Measurements from ENCODE around the gene RNF41.

The RNF41 gene

DNA sequence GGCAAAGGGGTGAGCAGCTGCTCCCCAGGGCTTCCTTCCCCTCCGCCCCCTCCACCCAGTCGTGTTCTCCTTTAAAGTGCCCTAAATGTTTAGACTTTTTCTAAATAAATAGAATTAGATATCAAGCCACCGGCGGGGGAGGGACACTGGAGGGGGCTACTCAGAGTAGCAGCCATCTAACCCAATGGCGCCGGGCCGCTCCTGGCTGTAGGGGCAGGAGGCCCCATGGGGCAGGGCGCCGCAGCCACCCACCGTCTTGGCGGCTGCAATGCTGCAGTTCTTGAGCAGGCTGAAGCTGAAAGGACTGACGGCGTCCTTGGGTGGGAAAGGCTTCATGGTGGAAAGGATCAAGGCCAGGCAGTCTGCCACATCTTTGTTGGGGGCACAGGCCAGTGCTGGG, 21.3 kb upstream of the RNF41 start:
- no peak for DNase-seq

DNA sequence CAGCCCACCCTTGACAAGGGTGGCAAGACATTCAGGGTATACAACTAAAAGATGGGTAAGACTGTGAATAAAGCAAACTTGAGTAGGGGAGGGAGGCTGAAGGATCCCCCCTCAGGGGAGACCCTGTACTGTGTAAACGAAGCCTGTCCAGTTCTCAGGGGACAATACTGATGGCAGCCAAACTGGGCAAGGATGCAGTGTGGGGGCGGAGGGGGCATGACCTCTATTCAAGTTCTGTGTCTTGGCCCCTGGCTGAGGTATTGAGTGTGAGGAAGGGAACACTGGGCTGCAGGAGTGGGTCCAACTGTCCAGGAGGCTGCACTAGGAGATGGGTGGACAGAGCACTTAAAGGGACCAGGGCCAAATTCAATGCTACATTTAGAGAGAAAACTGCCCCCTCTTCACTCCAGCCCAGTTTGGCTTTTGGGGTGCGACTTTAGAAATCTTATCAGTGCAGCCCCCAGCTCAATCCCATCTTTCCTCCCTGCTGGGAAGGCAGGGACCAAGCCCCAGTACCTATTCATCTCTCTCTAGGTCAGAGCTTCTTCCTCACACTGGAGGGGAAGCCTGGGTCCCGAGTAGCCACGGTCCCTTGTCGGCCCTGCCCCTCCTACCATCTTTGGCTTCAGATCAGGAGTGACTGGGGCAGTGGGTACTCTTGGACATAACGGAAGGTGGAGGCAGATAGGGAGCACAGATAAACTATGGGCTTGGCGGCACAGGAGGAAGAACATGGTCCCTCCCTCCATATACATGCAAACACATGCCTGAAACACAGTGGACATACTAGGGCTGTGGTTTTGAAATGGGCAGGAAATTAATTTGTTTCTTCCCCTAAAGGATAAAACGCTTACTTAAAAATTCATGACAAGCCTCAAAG, 19.9 kb upstream of the RNF41 start:
- DNase-seq, result no peak

- DNase-seq, result no peak
Measured at GRCh38 chr12:56237552-56237951, 15.8 kb upstream of the RNF41 start.

GRCh38 chr12:56236985-56237384, 15.3 kb upstream of the RNF41 start:
- no peak for DNase-seq

DNA sequence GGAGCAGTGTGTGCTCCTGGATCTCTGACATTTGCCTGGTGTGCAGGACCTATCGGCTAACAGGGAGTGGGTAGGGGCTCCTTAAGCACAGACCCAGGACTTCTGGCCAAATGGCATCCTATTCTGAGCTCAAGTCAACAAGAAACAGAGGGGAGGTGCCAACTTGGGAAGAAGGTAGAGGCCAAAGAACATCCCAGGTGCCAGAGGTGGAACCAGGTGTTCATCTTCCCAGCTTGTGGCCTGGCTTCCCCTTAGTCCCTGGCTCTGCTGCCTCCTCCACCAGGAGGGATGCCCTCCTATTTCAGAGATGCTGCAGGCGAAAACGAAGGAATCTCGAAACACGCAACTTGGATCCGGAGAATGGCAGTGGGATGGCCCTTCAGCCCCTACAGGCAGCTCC, 14.4 kb upstream of the RNF41 start:
- DNase-seq, result no peak

GRCh38 chr12:56234746-56235436, 13.2 kb upstream of the RNF41 start:
- no peak for DNase-seq

- no peak for DNase-seq
Measured at GRCh38 chr12:56231184-56231582, 9.5 kb upstream of the RNF41 start.

DNA sequence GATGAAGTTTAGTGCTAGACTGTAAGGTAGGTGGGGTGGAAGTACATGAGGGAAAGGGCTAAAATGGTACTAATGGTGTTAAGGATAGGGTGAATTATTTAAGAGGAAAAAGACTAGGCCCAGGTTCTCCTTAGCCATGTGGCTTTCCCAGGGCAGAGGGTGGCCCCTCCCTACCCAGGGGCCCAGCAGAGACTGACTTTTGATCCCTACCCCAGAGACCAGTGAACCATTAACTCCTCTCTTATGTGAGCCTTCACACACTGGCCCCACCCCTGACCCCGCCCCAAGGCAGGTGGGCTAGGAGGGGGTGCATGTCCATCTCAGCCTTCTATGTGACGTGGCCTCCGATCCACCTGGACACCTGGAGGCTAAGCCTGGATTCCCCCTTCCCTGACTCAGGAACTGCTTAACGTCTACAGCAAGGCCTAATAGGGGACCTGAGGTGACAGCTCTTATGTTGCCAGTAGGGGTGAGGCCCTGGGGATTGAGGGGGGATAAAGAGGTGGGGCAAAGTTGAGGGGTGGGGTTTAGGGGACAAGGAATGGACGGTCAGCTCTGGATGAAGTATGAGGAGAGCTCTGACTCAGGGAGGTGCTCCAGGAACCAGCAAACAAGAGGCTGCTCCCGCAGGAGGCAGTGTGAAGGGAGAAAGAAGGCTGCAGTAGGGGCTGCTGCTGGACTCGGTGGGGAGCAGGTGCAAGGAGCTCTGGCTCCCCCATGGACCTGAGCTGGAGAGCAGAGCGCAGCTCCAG, 8.9 kb upstream of the RNF41 start:
- DNase-seq, result no peak

GRCh38 chr12:56229916-56230431, 8.3 kb upstream of the RNF41 start, which contains the start of gene SLC39A5:
TSS of gene SLC39A5 (plus strand) at chr12:56230051. CDS start at chr12:56231275, 1,224 bp downstream.
- DNase-seq, result no peak

DNA sequence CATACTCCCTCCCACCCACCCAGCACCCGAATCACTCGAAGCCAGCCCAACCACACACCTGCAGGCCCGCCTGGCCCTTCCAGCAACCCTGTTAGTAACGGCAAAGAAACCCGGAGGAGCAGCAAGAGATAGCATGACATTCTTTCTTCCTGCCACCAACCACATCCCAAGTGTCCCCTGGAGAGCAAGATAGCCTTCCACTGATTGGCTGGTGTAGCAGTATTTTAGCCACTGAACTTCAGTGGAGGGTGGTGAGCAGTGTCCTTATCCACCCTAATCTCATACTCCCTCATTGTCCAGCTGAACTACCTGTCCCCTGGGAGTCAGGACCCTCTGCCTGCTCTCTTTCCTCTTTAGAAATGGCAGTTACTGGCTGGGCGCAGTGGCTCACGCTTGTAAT, 7.4 kb upstream of the RNF41 start:
- no peak for DNase-seq

DNA sequence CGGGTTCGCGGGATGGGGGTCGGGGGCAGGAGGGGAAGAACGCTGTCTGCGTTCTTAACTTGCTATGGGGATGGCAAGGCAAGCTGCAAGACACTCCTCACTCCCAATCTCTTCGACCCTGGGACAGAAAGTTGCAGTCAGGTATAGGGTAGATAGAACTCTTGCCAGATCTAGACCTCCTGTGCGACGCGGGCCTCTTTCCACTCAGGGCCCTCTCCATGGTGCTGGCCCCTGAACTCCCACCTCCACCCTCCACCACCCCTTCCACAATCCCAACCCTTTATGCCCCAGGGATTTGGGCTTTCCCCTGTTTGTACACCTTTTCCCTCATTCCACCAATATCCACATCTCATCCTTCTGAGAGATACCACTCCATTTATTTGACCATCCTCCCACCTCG, 3.2 kb upstream of the RNF41 start:
- no peak for DNase-seq

DNA sequence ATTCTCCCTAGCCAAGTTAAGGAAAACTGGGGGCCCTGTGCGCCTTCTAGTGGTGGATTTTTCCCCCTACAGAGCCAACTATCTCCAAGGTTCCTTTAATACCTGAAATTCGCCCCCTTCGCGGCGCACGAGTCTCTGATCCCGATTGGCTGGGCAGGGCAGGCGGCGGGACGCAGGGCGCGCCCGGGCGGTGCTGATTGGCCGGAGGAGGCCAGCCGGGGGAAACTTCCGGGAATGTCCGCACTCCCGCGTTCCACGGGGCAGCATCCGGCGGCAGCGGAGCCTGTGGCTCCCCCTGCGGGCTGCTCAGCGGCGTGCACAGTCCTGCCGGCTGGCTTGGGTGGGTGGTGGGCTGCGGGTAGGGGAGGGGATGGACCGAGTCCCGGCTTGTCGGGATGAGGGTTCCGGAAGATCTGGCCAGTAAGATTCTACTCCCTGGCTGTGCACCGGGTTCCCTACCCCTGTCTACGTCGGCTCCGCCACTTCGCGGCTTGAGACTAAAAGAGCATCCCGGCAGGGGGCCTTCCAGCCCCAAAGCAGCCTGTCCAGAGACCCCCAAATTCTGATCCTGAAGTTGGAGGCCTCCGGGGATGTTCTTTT, 2.5 kb upstream of the RNF41 start, which contains the start of gene NABP2:
Gene NABP2 (plus strand): TSS at position 241 of the 600 bp plus-strand sequence. CDS start 515 bp downstream, outside the sequence.
- DNase-seq, result peak; percentile 90

- no peak for DNase-seq
Measured at GRCh38 chr12:56223571-56224101, 1.9 kb upstream of the RNF41 start.

GRCh38 chr12:56222531-56222895, 791 bp upstream of the RNF41 start:
- DNase-seq, result peak; percentile 26

- no peak for DNase-seq
Measured at GRCh38 chr12:56221232-56221756, 428 bp downstream of the RNF41 start.

- no peak for DNase-seq
Measured at GRCh38 chr12:56220611-56221231, 1.0 kb downstream of the RNF41 start.

DNA sequence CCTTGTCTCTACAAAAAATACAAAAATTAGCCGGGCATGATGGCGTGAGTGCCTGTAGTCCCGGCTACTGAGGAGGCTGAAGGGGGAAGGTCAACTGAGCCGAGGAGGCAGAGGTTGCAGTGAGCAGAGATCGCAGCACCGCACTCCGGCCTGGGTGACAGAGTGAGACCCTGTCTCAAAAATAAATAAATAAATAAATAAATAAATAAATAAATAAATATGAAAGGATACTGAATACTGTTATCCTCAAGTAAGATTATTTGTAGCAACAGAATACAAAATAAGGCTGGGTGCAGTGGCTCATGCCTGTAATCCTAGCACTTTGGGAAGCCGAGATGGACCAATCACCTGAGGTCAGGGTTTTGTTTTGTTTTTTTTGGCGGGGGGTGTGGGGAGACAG, 1.9 kb downstream of the RNF41 start:
- DNase-seq, result no peak

DNA sequence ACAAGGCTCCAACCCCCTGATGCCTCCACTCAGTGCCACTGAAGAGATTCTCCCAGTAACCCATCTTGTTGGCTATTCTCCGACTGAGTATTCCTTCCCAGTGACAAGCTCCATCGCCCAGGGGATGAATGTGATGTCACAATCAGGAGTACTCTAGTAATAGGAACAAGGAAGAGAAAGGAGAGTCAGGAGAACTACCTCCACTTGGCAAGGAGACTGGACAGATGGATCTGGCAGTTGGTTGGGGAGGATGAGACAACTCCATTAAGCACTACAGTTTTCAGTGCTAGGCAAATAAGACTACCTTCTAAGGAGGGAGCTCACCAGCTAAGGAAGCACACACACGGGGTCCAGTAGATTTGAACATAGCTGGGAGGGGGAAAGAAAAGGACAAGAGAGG, 5.3 kb downstream of the RNF41 start:
- DNase-seq, result no peak

DNA sequence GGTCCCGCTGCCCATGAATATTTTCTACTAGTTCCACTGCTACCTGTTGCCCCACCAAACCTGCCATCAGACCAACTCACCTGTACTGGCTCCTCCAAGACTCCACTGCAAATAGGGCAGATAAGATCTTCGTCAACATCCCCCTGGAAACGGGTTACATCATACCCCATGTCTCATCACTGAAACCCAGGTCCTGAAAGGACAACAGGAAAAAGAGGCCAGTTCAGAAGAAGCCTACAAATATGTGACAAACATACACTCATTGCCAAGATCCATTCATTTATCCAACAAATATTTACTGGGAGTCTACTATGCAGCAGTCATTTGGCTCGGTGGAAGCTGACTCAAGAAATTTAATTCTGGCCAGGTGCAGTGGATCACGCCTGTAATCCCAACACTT, 7.8 kb downstream of the RNF41 start:
- no peak for DNase-seq

DNA sequence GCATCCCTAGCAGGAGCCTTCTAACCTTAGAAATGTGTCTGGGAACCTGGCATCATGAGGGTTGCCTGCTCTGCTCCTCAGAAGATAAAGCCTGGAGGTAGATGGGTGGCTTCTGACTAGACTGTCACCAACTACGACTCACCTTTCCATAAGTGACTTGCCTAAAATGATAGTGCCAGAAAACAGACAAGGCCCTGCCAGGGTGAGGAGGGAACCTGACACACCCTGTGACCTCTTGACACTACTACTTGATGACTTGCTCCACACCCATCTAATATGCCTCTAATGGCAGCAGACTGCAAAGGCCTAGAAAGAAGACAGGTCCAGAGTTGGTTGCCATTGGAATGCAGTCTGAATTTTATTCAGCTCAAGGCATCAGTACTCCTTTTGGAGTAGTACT, 9.4 kb downstream of the RNF41 start:
- DNase-seq, result no peak

GRCh38 chr12:56208006-56208405, 13.7 kb downstream of the RNF41 start:
- DNase-seq, result no peak

Measured in DMS153 (cell line).